DOHH2 (cell line): ENCODE data around the gene CLTCL1.

Experiments used
- H3F3A ChIP-seq: fragments of 200-600 bp; sonication (generic), shearing (Covaris generic); 2 replicates; pipeline ENCODE4 v1.6.0; 2016; ENCODE audit warnings: antibody characterized with exemption, mild to moderate bottlenecking; ENCODE audit not compliant: control insufficient read depth, insufficient read depth
- H3K27ac ChIP-seq: fragments of 200-600 bp; sonication (generic); 2 replicates; pipeline ENCODE4 v1.5.1; 2014; ENCODE audit warnings: low read depth, mild to moderate bottlenecking, low read length, moderate library complexity
- H3K27me3 ChIP-seq: fragments of 200-600 bp; sonication (generic); 2 replicates; pipeline ENCODE4 v1.6.1; 2014; ENCODE audit warnings: mild to moderate bottlenecking, low read length, mixed read lengths; ENCODE audit not compliant: control insufficient read depth
- H3K36me3 ChIP-seq: fragments of 200-600 bp; sonication (generic); 2 replicates; pipeline ENCODE4 v1.6.1; 2014; ENCODE audit warnings: mild to moderate bottlenecking, low read length, moderate library complexity, mixed read lengths; ENCODE audit not compliant: control insufficient read depth
- H3K4me1 ChIP-seq: fragments of 200-600 bp; sonication (generic); 2 replicates; pipeline ENCODE4 v1.6.1; 2014; ENCODE audit warnings: mild to moderate bottlenecking, low read length, mixed read lengths; ENCODE audit not compliant: control insufficient read depth
- H3K4me2 ChIP-seq: fragments of 200-600 bp; sonication (generic); 2 replicates; pipeline ENCODE4 v1.6.0; 2014; ENCODE audit warnings: mild to moderate bottlenecking, low read length, moderate library complexity
- H3K4me3 ChIP-seq: fragments of 200-600 bp; sonication (generic); 2 replicates; pipeline ENCODE4 v1.5.1; 2014; ENCODE audit warnings: mild to moderate bottlenecking, low read length, mixed read lengths
- H3K79me2 ChIP-seq: fragments of 200-600 bp; sonication (generic); 2 replicates; pipeline ENCODE4 v1.6.1; 2014; ENCODE audit warnings: mild to moderate bottlenecking, low read length, mixed read lengths; ENCODE audit not compliant: control insufficient read depth
- H3K9me2 ChIP-seq: fragments of 200-600 bp; sonication (generic); replicated peaks from 2 replicates; pipeline ENCODE4 v1.6.1; 2014; ENCODE audit warnings: mild to moderate bottlenecking, low read length, mixed read lengths; ENCODE audit not compliant: control insufficient read depth
- H3K9me3 ChIP-seq: fragments of 200-600 bp; sonication (generic); 2 replicates; pipeline ENCODE4 v1.6.1; 2014; ENCODE audit warnings: antibody characterized with exemption, low read length, mixed read lengths; ENCODE audit not compliant: control insufficient read depth, insufficient read depth
- H4K20me1 ChIP-seq: fragments of 200-600 bp; sonication (generic); 2 replicates; pipeline ENCODE4 v1.6.0; 2014; ENCODE audit warnings: low read depth, mild to moderate bottlenecking, antibody characterized with exemption, low read length, moderate library complexity; ENCODE audit not compliant: control insufficient read depth, insufficient read depth
- CTCF ChIP-seq: fragments of 200-600 bp; sonication (generic); IDR thresholded peaks from one replicate; pipeline ENCODE4 v1.5.1; 2014; ENCODE audit warnings: antibody characterized with exemption, mild to moderate bottlenecking, low read depth, low read length; ENCODE audit not compliant: poor library complexity, severe bottlenecking
- EZH2phosphoT487 ChIP-seq: fragments of 200-600 bp; sonication (generic); IDR thresholded peaks from 2 replicates; pipeline ENCODE4 v1.6.1; 2017; ENCODE audit warnings: borderline replicate concordance, mild to moderate bottlenecking, antibody characterized with exemption, low read length, moderate library complexity, mixed read lengths

Gene CLTCL1

GRCh38 chr22:19182472-19183157, 108.9 kb downstream of the CLTCL1 start:
- Histone ChIP-seq H3K36me3 (peaks cover 1% of the 10 kb centered on the region; the same call in 1 of the 2 replicates), H3F3A (no peaks in the 10 kb centered on the region), H3K9me3 (no peaks in the 10 kb centered on the region), H4K20me1 (no peaks in the 10 kb centered on the region), H3K4me3 (no peak overlapping the region), H3K4me1 (peaks cover 23% of the 10 kb centered on the region), H3K27me3 (no peaks in the 10 kb centered on the region; the same call in 1 of the 2 replicates), H3K9me2 (no peaks in the 10 kb centered on the region), H3K27ac (no peak overlapping the region), H3K4me2 (no peak overlapping the region), H3K79me2 (peaks cover 7% of the 10 kb centered on the region)
- TF ChIP-seq EZH2phosphoT487 (no peak), CTCF (no peak)

- Histone ChIP-seq H3K4me3 (no peak overlapping the region), H3K4me1 (peaks cover 30% of the 10 kb centered on the region), H3K9me2 (no peaks in the 10 kb centered on the region), H3K79me2 (peaks cover 14% of the 10 kb centered on the region), H3F3A (no peaks in the 10 kb centered on the region), H3K4me2 (no peak overlapping the region), H3K9me3 (no peaks in the 10 kb centered on the region), H3K36me3 (peaks cover 8% of the 10 kb centered on the region), H4K20me1 (no peaks in the 10 kb centered on the region), H3K27me3 (no peaks in the 10 kb centered on the region; the same call in 1 of the 2 replicates), H3K27ac (no peak overlapping the region)
- TF ChIP-seq CTCF = no peak
- TF ChIP-seq EZH2phosphoT487 = no peak
These were observed 109.6 kb downstream of the CLTCL1 start for GRCh38 chr22:19181786-19182471.

GRCh38 chr22:19180740-19181410, 110.6 kb downstream of the CLTCL1 start:
- Histone ChIP-seq H3K4me2 (no peak overlapping the region), H3K36me3 (peaks cover 18% of the 10 kb centered on the region), H3F3A (no peaks in the 10 kb centered on the region), H3K9me3 (no peaks in the 10 kb centered on the region), H3K9me2 (no peaks in the 10 kb centered on the region), H3K27ac (no peak overlapping the region), H4K20me1 (no peaks in the 10 kb centered on the region), H3K4me1 (peaks cover 33% of the 10 kb centered on the region), H3K79me2 (peaks cover 25% of the 10 kb centered on the region), H3K4me3 (no peak overlapping the region), H3K27me3 (no peaks in the 10 kb centered on the region; the same call in 1 of the 2 replicates)
- TF ChIP-seq EZH2phosphoT487 = no peak
- no peak for TF ChIP-seq CTCF
